SK-N-SH treated with all-trans-retinoic acid at 6 μM for 48 hours (cell line): Measurements from ENCODE around the gene TIA1.

ENCODE experiments used
- ATAC-seq: fragments of 200-7000 bp; cut with Tn5 transposase; 3 replicates; pipeline ENCODE4 v1.9.1; 2020; ENCODE audit warnings: mild to moderate bottlenecking, moderate library complexity
- ARNTL ChIP-seq: fragments of 450-650 bp; formaldehyde crosslinking; IDR thresholded peaks from 2 replicates; pipeline ENCODE4 v1.5.0; 2020; ENCODE audit warnings: low read depth, mild to moderate bottlenecking, moderate library complexity, borderline replicate concordance
- CSDC2 ChIP-seq: fragments of 250-450 bp; sonication (Bioruptor Pico); IDR thresholded peaks from 2 replicates; pipeline ENCODE4 v1.5.0; 2020; ENCODE audit warnings: mild to moderate bottlenecking, moderate library complexity
- CSRNP3 ChIP-seq: fragments of 250-450 bp; sonication (Bioruptor Pico); IDR thresholded peaks from 2 replicates; pipeline ENCODE4 v1.5.1; 2021; ENCODE audit warnings: mild to moderate bottlenecking, moderate library complexity
- GLIS3 ChIP-seq: fragments of 250-450 bp; sonication (Bioruptor Pico); IDR thresholded peaks from 2 replicates; pipeline ENCODE4 v1.5.0; 2020; ENCODE audit warnings: mild to moderate bottlenecking, moderate library complexity
- ISL1 ChIP-seq: fragments of 250-450 bp; sonication (Bioruptor Pico); IDR thresholded peaks from 2 replicates; pipeline ENCODE4 v2.1.2; 2022; ENCODE audit warnings: mild to moderate bottlenecking, moderate library complexity
- OSR1 ChIP-seq: fragments of 250-450 bp; sonication (Bioruptor Pico); IDR thresholded peaks from 2 replicates; pipeline ENCODE4 v1.8.0; 2022; ENCODE audit warnings: moderate library complexity, mild to moderate bottlenecking, inconsistent platforms
- PATZ1 ChIP-seq: fragments of 250-450 bp; sonication (Bioruptor Pico); IDR thresholded peaks from 2 replicates; pipeline ENCODE4 v1.8.0; 2020; ENCODE audit warnings: mild to moderate bottlenecking, moderate library complexity, borderline replicate concordance
- POU6F1 ChIP-seq: fragments of 250-450 bp; sonication (Bioruptor Pico); IDR thresholded peaks from 2 replicates; pipeline ENCODE4 v1.8.0; 2021; ENCODE audit warnings: low read depth, mild to moderate bottlenecking, moderate library complexity, borderline replicate concordance
- RARB ChIP-seq: fragments of 250-450 bp; sonication (Bioruptor Pico); IDR thresholded peaks from 2 replicates; pipeline ENCODE4 v1.8.0; 2021; ENCODE audit warnings: mild to moderate bottlenecking, moderate library complexity
- SNAI2 ChIP-seq: fragments of 250-450 bp; sonication (Bioruptor Pico); IDR thresholded peaks from 2 replicates; pipeline ENCODE4 v1.5.0; 2020; ENCODE audit warnings: mild to moderate bottlenecking, moderate library complexity
- TCF4 ChIP-seq: fragments of 250-450 bp; sonication (Bioruptor Pico); IDR thresholded peaks from 2 replicates; pipeline ENCODE4 v1.8.0; 2021; ENCODE audit warnings: mild to moderate bottlenecking, moderate library complexity, borderline replicate concordance
- TOX ChIP-seq: fragments of 250-450 bp; sonication (Bioruptor Pico); IDR thresholded peaks from 2 replicates; pipeline ENCODE4 v1.8.0; 2021; ENCODE audit warnings: mild to moderate bottlenecking, moderate library complexity, borderline replicate concordance
- ZC3H10 ChIP-seq: fragments of 250-450 bp; sonication (Bioruptor Pico); IDR thresholded peaks from 2 replicates; pipeline ENCODE4 v1.5.1; 2021; ENCODE audit warnings: mild to moderate bottlenecking, moderate library complexity
- ZFP3 ChIP-seq: fragments of 250-450 bp; sonication (Bioruptor Pico); IDR thresholded peaks from 2 replicates; pipeline ENCODE4 v1.5.0; 2020; ENCODE audit warnings: mild to moderate bottlenecking, moderate library complexity
- ZFP30 ChIP-seq: fragments of 450-650 bp; formaldehyde crosslinking; IDR thresholded peaks from 2 replicates; pipeline ENCODE4 v1.5.0; 2022; ENCODE audit warnings: mild to moderate bottlenecking, moderate library complexity
- ZNF565 ChIP-seq: fragments of 450-650 bp; formaldehyde crosslinking; conservative IDR thresholded peaks from 2 replicates; pipeline ENCODE4 v1.5.0; 2020; ENCODE audit warnings: low read depth, mild to moderate bottlenecking, moderate library complexity
- ZNF70 ChIP-seq: fragments of 450-650 bp; formaldehyde crosslinking; IDR thresholded peaks from 2 replicates; pipeline ENCODE4 v1.5.0; 2020; ENCODE audit warnings: mild to moderate bottlenecking, moderate library complexity
- ZNF8 ChIP-seq: fragments of 450-650 bp; formaldehyde crosslinking; IDR thresholded peaks from 2 replicates; pipeline ENCODE4 v1.5.0; 2020; ENCODE audit warnings: mild to moderate bottlenecking, moderate library complexity
- TF ChIP-seq, protein P1 (sequence below): fragments of 250-450 bp; sonication (Bioruptor Pico); IDR thresholded peaks from 2 replicates; pipeline ENCODE4 v1.5.0; 2020; ENCODE audit warnings: mild to moderate bottlenecking, moderate library complexity

Gene TIA1

GRCh38 chr2:70160545-70160944, 87.9 kb downstream of the TIA1 start:
- ATAC-seq, result no peak
- TF ChIP-seq GLIS3 (CRISPR knock-in tag), result no peak
- no peak for TF ChIP-seq RARB
- TF ChIP-seq SNAI2, result no peak
- TF ChIP-seq ZFP3 (CRISPR knock-in tag), result no peak
- TF ChIP-seq ZC3H10 (CRISPR knock-in tag), result no peak
- TF ChIP-seq OSR1 (CRISPR knock-in tag), result no peak
- no peak for TF ChIP-seq ZFP30
- no peak for TF ChIP-seq ARNTL (CRISPR knock-in tag)
- no peak for TF ChIP-seq ZNF565
- TF ChIP-seq CSRNP3 (CRISPR knock-in tag), result no peak
- no peak for TF ChIP-seq POU6F1 (CRISPR knock-in tag)
- TF ChIP-seq ZNF70 (CRISPR knock-in tag), result no peak
- TF ChIP-seq TOX, result no peak
- TF ChIP-seq CSDC2 (CRISPR knock-in tag), result no peak
- TF ChIP-seq PATZ1, result no peak
- TF ChIP-seq ISL1 (CRISPR knock-in tag), result no peak
- TF ChIP-seq, protein P1, sequence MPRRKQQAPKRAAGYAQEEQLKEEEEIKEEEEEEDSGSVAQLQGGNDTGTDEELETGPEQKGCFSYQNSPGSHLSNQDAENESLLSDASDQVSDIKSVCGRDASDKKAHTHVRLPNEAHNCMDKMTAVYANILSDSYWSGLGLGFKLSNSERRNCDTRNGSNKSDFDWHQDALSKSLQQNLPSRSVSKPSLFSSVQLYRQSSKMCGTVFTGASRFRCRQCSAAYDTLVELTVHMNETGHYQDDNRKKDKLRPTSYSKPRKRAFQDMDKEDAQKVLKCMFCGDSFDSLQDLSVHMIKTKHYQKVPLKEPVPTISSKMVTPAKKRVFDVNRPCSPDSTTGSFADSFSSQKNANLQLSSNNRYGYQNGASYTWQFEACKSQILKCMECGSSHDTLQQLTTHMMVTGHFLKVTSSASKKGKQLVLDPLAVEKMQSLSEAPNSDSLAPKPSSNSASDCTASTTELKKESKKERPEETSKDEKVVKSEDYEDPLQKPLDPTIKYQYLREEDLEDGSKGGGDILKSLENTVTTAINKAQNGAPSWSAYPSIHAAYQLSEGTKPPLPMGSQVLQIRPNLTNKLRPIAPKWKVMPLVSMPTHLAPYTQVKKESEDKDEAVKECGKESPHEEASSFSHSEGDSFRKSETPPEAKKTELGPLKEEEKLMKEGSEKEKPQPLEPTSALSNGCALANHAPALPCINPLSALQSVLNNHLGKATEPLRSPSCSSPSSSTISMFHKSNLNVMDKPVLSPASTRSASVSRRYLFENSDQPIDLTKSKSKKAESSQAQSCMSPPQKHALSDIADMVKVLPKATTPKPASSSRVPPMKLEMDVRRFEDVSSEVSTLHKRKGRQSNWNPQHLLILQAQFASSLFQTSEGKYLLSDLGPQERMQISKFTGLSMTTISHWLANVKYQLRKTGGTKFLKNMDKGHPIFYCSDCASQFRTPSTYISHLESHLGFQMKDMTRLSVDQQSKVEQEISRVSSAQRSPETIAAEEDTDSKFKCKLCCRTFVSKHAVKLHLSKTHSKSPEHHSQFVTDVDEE (CRISPR knock-in tag), result no peak
- TF ChIP-seq ZNF8 (CRISPR knock-in tag), result no peak
- TF ChIP-seq TCF4 (CRISPR knock-in tag), result no peak
- TF ChIP-seq, all 23 proteins: peak for 0
